Posterior vena cava (tissue), 2 donors: ENCODE results near the gene CARS1. TPM values are rescaled to one million over a fixed set of nuclear protein-coding genes. Genes with fewer than 3 reads are reported as not detected.

Experiments
- DNase-seq: peaks from one replicate; pipeline ENCODE4 v3.0.0-alpha.2; 2020; ENCODE audit warnings: low spot score
- intact Hi-C, 2 donors: fragments of 100-400 bp; cut with DNase I; formaldehyde crosslinking; loops; one replicate each; pipeline versions ENCODE4 v1.14.1 to v1.14.2; 2022 to 2023
- total RNA-seq, 2 donors: library from RNA; stranded (reverse); fragmentation: NEBNext Ultra II Directional; extraction: Animal tissue kit (Norgen Biotek cat#: 25700); gene quantifications; one replicate each; pipeline ENCODE4 v1.2.1, GENCODE V29; 2021
- donor health status: DM: yes; HTN: yes; CAD: no.
- donor health status: DM: yes; HTN: yes; CAD: no.

The CARS1 gene
- total RNA-seq, 2 donors from 2014 or later, result 44.2 to 60.6 TPM

GRCh38 chr11:3020011-3020410 is 37.2 kb downstream of the CARS1 start:
- intact Hi-C loops, result loop anchor here in 1 of 2 donors (10.0 kb wide), 1 partner anchor 185 kb away; no protein-coding TSS in a partner anchor
- no peak for DNase-seq

DNA sequence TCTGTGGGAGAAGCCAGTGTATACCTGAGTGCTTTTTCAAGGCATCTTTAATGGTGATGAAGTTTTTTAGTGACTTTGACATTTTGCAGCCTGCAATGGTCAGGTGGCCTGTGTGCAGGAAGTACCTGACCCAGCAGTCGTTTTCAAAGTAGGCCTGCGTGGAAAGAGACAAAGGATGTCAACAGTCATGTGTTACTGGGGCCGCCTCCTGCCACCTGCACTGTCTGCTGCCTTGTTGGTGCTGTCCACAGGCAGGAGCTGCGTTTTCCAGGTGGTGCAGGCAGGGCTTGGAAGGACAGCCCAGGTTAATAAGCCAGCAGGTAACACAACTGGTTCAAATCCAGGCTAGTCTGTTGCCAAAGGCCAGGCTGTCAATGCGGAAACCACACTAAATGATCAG is 38.6 kb downstream of the CARS1 start:
- intact Hi-C loops, result no loop called here

DNA sequence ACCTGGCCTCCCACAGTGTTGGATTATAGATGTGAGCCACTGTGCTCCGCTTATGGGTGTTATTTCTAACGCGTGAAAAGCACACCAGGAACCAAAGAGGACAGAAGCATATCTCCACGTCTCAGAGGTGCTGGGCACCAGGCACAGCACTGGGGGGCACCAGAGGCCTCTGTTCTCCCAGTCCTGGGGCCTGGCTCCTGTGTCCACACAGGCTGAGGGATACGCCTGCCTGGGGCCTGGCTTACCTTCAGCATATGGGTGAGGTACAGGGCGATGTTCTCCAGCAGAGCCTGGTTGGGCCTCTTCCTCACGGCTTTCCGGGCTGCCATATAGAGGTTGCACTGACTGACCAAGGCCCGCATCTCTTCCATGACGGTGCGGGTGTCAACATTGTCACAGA is 40.4 kb downstream of the CARS1 start:
- intact Hi-C loops, result no loop called here
- DNase-seq, result no peak

More for the DNA sequence above, 38.6 kb downstream of the CARS1 start:
- no peak for DNase-seq

DNA sequence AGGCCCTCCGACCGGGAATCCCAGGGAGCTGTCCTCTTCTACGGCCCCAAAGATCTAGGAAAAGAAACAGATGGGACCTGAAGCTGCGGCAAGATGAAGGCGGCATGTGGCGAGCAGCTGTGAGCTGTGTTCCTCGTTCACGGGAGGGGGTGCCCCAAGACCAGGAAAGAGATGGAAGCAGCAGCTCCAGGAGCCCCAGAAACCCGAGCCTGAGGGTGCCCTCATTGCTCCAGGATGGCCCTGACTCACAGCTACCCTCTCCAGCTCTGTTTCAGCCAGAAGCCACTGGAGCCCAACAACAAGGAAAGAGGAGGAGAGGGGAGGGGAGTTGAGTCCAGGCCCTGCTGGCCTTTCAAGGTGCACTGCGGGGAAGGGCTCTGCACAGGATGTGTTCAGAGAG is 41.4 kb downstream of the CARS1 start:
- intact Hi-C loops, result no loop called here
- DNase-seq, result no peak

- no peak for DNase-seq
- intact Hi-C loops, result no loop called here
These were observed 42.3 kb downstream of the CARS1 start for GRCh38 chr11:3014943-3015342.

- intact Hi-C loops, result no loop called here
- no peak for DNase-seq
These were observed 42.9 kb downstream of the CARS1 start for GRCh38 chr11:3014057-3014938.

GRCh38 chr11:3011891-3012885 is 45.0 kb downstream of the CARS1 start:
- intact Hi-C loops, result no loop called here
- peak; percentile 73 for DNase-seq

DNA sequence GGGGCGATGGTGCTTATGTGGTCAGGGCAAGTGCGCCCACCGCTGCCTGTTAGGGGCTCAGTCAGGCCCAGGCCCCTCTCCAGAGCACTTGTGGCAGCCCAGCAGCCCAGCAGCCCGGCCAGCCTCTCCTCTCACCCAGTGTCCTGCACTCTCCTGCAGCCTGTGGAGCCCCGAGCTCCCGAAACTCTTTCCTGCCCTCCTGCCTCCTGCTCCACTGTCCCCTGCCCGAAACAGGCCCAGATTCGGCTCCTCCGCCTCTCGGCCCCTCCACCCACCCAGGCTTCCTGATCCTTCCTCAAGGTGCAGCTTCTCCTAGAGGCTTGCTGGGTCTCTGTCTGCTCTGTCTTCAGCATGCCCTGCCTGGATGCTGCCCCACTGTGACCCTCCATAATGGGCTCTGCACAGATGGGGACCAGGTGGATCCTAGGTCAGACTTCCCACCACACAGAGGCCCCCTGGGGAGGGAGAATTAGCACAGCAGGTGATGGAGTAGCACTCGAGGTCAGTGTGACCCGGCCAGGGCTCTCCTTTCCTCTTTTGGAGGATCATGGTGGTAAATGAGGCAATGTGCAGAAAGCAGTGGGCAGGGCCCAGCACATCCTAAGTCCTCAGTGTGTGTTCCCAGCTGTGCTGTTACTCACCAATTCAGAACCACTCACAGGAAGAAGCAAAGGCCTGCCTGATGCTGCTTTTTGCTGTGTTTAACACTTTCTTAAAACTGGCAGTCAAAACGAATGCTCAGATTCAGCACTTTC is 46.5 kb downstream of the CARS1 start:
- DNase-seq, result peak; percentile 75
- intact Hi-C loops, result no loop called here

- DNase-seq, result peak; percentile 72
- intact Hi-C loops, result no loop called here
These were observed 47.2 kb downstream of the CARS1 start for GRCh38 chr11:3010004-3010403.

GRCh38 chr11:3009481-3009880 is 47.7 kb downstream of the CARS1 start:
- DNase-seq, result peak; percentile 55
- intact Hi-C loops, result no loop called here

DNA sequence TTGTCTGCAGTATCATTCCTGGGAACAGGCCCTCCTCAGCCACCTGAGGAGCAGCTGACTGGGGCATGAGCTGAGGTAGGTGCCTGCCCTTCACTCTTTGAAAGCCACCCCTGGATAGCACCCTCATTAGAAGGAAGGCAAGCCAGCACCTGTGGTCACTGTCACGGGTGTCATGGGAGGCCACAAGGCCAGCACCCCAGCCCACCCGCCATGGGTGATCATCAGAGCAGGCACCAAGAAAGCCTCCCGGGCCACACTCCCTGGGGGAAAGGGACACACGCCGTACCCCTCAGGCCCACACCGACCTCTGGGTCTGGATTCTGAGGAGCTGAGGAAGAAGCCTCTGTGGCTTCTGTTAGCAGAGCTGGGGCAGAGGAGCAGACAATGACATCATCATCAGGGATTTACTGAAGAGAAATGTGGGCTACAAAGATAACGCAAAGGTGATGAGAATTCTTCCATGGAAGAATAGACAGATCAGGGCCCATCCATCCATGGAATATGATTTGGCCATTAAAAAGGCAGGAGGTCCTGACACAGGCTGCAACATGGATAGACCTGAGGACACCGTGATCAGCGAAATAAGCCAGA is 48.4 kb downstream of the CARS1 start:
- intact Hi-C loops, result no loop called here
- DNase-seq, result peak; percentile 56

DNA sequence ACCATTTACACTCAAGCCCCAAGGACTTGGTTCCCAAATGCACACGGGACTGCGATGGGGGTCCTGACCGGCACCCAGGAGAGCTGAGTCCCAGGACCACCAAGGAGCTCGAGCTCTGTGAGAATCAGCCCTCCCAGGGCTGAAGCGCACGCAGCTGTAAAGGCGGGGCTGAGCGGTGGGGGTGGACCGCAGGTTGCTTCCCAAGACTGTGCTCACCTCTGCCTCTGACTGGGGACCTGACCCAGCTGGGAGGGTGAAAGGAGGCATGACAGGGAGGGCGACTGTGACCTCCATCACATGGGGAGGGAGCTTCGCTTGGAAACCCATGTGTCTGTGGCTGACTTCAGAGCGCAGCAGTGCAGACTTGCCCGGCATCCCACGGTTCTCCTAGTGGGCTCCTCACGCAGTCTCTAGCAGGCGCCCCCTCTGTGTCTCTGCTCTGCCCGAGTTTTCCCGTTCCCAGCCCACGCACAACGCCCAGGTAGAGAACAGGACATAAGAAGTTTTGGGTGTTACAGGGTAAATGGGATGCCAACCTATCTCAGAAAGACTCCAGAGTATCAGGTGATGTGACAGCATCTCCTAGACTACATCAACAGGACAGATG is 49.7 kb downstream of the CARS1 start:
- intact Hi-C loops, result no loop called here
- peak; percentile 72 for DNase-seq

DNA sequence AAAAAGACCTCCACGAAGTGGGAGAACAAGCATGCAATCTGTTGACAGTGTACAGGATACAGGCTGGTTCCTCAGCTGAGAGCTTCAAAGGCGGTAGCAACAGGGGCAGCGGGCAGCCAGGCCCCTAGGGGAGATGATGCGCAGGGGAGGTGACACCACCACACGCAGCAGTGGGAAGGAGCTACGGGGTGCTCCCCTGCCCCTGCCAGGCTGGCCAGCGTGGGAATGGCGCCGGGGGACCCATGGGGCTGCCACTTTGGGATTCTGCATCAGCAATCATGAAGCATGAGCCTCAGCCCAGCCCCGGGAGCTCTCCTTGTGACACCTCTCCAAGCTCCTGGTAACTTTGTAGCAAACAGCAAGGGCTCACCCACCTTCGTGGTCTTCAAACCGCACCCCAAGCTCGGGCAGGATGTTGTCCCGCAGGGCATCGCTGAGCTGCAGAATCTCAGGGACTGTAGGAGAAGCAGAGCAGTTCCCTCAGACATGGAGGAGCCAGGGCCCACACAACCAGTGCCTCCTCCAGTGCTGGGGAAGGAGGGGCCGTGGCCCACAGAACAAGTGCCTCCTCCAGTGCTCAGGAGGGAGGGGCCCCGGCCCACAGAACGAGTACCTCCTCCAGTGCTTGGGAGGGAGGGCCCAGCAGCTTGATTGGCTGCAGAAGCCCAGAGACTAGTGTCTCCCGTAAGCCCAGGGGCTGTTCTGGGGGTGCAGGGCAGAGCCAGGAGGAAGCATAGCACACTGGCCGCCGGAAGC is 50.5 kb downstream of the CARS1 start:
- DNase-seq, result peak; percentile 71
- intact Hi-C loops, result no loop called here

DNA sequence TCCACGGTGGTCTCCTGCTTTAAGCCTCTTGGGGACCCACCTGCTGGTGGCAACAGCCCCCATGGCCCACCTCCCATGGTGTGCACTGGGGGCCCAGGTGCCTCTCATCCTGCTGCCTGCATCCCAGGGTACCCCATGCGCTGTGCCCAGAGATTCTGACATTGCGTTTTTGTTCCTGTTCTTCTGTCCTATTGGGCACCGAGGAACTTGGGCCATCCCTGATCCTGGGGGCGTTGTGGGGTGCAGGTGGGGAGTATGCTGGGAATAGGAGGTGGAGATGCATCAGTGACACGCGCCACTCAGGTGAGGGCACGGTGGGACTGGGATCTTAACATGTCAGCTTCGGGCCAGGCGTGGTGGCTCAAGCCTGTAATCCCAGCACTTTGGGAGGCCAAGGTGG is 52.7 kb downstream of the CARS1 start:
- peak; percentile 67 for DNase-seq
- intact Hi-C loops, result no loop called here

DNA sequence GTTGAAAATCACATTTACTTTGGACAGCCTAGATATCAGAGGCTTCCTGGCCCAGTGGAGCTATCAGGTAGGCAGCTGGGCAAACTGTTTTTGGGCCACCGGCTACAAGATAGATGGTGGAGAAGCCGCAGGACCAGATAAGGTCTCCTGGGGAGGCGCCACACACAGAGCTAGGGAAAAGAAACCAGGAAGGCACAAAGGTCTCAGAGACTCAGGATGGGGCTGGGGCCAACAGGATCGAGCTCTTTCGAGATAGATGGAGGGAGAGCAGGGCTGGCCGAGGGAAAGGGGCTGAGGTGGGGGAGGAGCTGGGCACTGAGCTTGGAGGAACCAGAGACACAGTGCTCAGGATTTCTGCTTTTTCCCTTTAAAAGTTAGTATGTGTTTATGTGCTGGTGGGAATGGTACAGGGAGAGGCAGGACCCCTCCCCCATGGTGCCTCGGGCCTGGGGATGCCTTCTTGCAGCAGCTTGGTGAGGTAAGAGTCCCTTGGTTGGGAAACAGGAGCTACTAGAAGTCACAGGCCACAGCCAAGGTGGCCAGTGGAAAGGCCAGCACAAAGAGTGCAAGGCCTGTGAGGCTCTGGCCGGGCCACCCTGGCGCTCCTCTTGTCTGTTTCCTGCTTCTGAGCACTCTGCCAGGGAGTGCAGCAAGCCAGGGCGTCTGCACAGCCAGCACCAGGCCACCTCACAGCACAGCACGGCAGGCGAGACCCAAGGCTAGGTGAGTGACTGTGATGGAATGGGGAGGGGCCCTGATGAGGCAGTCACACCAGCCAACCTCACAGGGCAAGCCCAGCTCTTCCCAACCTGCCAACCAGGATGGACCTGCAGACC is 53.6 kb downstream of the CARS1 start:
- peak; percentile 66 for DNase-seq
- intact Hi-C loops, result no loop called here

- intact Hi-C loops, result no loop called here
- peak; percentile 54 for DNase-seq
These were observed 54.4 kb downstream of the CARS1 start for GRCh38 chr11:3002871-3003270.

DNA sequence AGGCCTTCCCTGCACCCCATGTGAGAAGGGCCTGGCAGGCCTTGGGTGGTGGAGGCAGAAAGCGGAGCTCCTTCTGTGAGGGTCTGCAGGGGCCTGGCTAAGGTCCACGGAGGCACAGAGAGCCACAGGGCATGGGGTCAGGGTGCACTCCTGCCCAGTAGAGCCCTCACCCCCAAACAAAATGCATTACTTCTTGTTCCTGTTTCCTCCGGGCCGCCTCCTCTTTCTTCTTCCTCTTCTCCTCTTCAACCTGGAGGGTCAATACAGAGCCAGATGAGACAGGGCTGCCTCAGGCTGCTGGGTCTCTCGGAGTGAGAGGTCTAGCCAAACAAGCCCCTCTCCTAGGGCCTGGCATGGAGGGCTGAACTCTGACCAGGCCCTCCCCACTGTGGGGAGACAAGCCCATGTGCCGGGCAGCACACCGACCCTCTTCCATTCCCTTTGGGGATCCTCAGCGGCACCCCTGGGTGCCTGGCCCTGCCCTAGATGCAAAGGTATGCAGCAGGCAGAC is 54.8 kb downstream of the CARS1 start:
- peak; percentile 59 for DNase-seq
- intact Hi-C loops, result no loop called here
